GM19328 (cell line): ENCODE data around the gene DUS1L.

Experiments used
- ATAC-seq: cut with Tn5 transposase; IDR thresholded peaks from one replicate; pipeline ENCODE4 v1.9.1; 2021; ENCODE audit warnings: mild to moderate bottlenecking, moderate library complexity; ENCODE audit not compliant: unreplicated experiment

The DUS1L gene

GRCh38 chr17:82088838-82089722 lies 23.5 kb upstream of the DUS1L start:
- ATAC-seq, result no peak

GRCh38 chr17:82087961-82088837 lies 22.6 kb upstream of the DUS1L start:
- no peak for ATAC-seq

- ATAC-seq, result no peak
These were observed 21.6 kb upstream of the DUS1L start for GRCh38 chr17:82086941-82087906.

- ATAC-seq, result no peak
These were observed 20.5 kb upstream of the DUS1L start for GRCh38 chr17:82085931-82086764.

GRCh38 chr17:82085031-82085861 lies 19.6 kb upstream of the DUS1L start:
- no peak for ATAC-seq

GRCh38 chr17:82084373-82085030 lies 18.9 kb upstream of the DUS1L start:
- ATAC-seq, result no peak

GRCh38 chr17:82083533-82084359 lies 18.1 kb upstream of the DUS1L start:
- ATAC-seq, result no peak

- no peak for ATAC-seq
These were observed 17.4 kb upstream of the DUS1L start for GRCh38 chr17:82083009-82083408.

- no peak for ATAC-seq
These were observed 16.9 kb upstream of the DUS1L start for GRCh38 chr17:82082456-82082855.

- ATAC-seq, result no peak
These were observed 16.4 kb upstream of the DUS1L start for GRCh38 chr17:82081966-82082365.

- no peak for ATAC-seq
These were observed 15.9 kb upstream of the DUS1L start for GRCh38 chr17:82081546-82081945.

- no peak for ATAC-seq
These were observed 15.3 kb upstream of the DUS1L start for GRCh38 chr17:82080789-82081464.

- no peak for ATAC-seq
These were observed 14.6 kb upstream of the DUS1L start for GRCh38 chr17:82080048-82080788.

GRCh38 chr17:82079001-82079677 lies 13.5 kb upstream of the DUS1L start:
- no peak for ATAC-seq

- ATAC-seq, result no peak
These were observed 12.8 kb upstream of the DUS1L start for GRCh38 chr17:82078433-82078832.
